Adrenal gland (tissue), 12 donors: ENCODE measurements around the gene TRABD. TPM values are rescaled to one million over a fixed set of nuclear protein-coding genes. Genes with fewer than 3 reads are reported as not detected.
A peak's percentile ranks its signal among the peaks of the same experiment; 100 is the strongest.

Experiments used
- DNase-seq, 7 donors: peaks; one replicate each; pipeline ENCODE4 v3.0.0-alpha.2; 2019 to 2020
- H3K27ac ChIP-seq, 5 donors: fragments of 200-600 bp; sonication (generic) in 4 of 5; 1 replicate in 3 of 5; 2 replicates in 2 of 5; pipeline versions ENCODE4 v1.5.1 to v1.8.0; 2016 to 2020; ENCODE audit warnings: mild to moderate bottlenecking in 1 of 5
- H3K27me3 ChIP-seq: fragments of 200-600 bp; 2 replicates; pipeline ENCODE4 v1.8.0; 2021
- H3K36me3 ChIP-seq, 2 donors: fragments of 200-600 bp; replicated peaks in 1 of 2; 1 replicate in 1 of 2; 2 replicates in 1 of 2; pipeline versions ENCODE4 v1.5.1 to v1.8.0; 2018 to 2022
- H3K4me1 ChIP-seq, 2 donors: fragments of 200-600 bp; replicated peaks in 1 of 2; 1 replicate in 1 of 2; 2 replicates in 1 of 2; pipeline versions ENCODE4 v1.5.1 to v1.8.0; 2018 to 2021
- H3K4me3 ChIP-seq, 4 donors: fragments of 200-600 bp; sonication (generic) in 3 of 4; one replicate each; pipeline ENCODE4 v1.5.1; 2016 to 2018
- H3K9me3 ChIP-seq, 3 donors: fragments of 200-600 bp; sonication (generic) in 1 of 3; replicated peaks in 1 of 3; 1 replicate in 2 of 3; 2 replicates in 1 of 3; pipeline versions ENCODE4 v1.5.1 to v1.8.0; 2016 to 2021
- POLR2A ChIP-seq, 2 donors: fragments of 450-650 bp; IDR thresholded peaks; one replicate each; pipeline ENCODE4 v1.6.1; 2017; ENCODE audit warnings: antibody characterized with exemption in 2 of 2, mild to moderate bottlenecking in 2 of 2, moderate library complexity in 1 of 2
- WGBS, 4 donors: extraction: QIAGEN DNeasy Blood & Tissue Kit in 2 of 4; methylation state at CpG; one replicate each; pipeline versions ENCODE4 v1.1.5 to v1.1.7; 2013 to 2017; 5-methylcytosine and 5-hydroxymethylcytosine counted together
- intact Hi-C, 2 donors: fragments of 100-400 bp; cut with DNase I; formaldehyde crosslinking; loops; one replicate each; pipeline versions ENCODE4 v1.14.1 to v1.15.0; 2022 to 2023
- polyA plus RNA-seq, 3 donors: library from polyadenylated mRNA; stranded (reverse); fragments of 200-250 nt in 2 of 3; fragments of 350-450 nt in 1 of 3; fragmentation: Illumina TruSeq in 1 of 3; extraction: RNeasy Lipid Tissue Mini Kit (QIAGEN cat#74804) in 1 of 3; gene quantifications; one replicate each; pipeline ENCODE4 v1.2.3, GENCODE V29; 2013 to 2014
- total RNA-seq, 9 donors: library from RNA; depleted of rRNA in 4 of 9; stranded (reverse); fragments of >200 nt in 4 of 9; fragments of 120-200 nt in 1 of 9; fragmentation: NEBNext Ultra II Directional in 1 of 9; extraction: Animal tissue kit (Norgen Biotek cat#: 25700) in 1 of 9; gene quantifications; one replicate each; pipeline versions ENCODE4 v1.1.0 to v1.2.4, GENCODE V29; 2013 to 2023
- TF ChIP-seq, protein P1 (sequence below), 6 experiments: fragments of 450-650 bp in 4 of 6; fragments of 200-600 bp in 2 of 6; sonication (generic) in 1 of 6; IDR thresholded peaks; 1 replicate in 5 of 6; 2 replicates in 1 of 6; pipeline versions ENCODE4 v1.5.1 to v1.8.0; 2016 to 2021; ENCODE audit warnings: antibody characterized with exemption in 6 of 6, mild to moderate bottlenecking in 2 of 6, moderate library complexity in 1 of 6
- donor health status: healthy with polysubstance abuse.
- donor health status: Bipolar disorder and iron deficiency.
- donor health status: DM: yes; HTN: yes; CAD: no.
- donor health status: DM: no; HTN: no; CAD: no.
- donor health status: DM: no; HTN: no; CAD: no.
- donor health status: DM: yes; HTN: yes; CAD: no.

The TRABD gene
- total and polyA plus RNA-seq, 12 donors = 3.0 to 79.0 (median 28.9) TPM

DNA sequence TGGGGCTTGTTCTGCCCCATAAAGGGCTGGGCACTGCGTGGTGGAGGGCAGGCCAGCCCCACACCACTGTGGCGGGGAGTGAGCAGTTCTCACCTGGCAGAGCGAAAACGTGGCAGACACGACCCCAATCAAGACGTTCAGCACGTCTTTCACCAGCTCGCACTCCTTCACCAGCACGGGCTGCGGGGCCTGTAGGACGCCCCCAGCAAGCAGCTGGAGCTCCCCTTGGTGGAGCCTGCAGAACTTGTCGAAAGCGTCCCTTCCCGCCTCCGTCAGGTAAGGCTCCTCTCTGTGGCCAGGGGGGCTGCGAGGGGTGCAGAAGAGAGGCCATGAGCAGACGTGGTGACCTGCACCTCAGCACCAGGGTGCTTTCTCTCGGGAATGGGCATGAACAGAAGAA is 47.5 kb downstream of the TRABD start:
- intact Hi-C loops = no loop called here

DNA sequence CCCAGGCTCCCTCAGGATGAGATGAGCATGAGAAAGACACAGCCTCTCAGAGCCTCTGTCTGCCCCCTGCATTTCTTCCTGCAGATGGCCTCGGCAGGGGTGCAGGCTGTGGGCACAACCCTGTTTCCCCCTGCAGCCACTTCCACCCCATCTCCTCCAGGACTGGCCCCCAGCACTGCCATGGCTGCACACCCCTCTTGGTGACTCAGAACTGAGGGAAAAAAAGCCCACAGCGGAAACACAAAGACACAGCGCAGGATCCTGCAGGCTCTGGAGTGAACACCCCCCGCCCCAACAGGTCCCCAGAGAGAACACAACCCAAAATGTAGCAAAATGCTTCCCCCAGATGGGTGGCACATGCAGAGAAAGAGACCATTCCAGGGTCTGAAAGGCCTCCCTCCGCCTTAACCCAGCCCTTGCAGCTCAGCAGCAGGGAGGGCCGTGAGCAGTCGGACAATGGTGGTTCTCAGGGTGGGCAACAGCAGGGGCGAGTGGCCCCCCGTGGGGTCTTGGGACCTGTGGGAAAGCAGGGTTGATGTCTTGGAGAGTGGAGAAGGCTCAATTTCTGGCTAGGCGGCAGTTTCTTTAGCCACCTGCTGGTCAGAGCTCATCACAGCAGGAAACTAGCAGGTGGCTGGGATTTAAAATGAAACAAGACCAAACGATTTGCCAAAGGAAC is 51.2 kb downstream of the TRABD start:
- H3K27me3 ChIP-seq = no peaks in the 10 kb centered on the region
- DNase-seq = no peak
- peaks cover 8 to 11% of the 10 kb centered on the region in 2 donors for H3K4me1 ChIP-seq
- intact Hi-C loops = no loop called here
- no peak overlapping the region for H3K27ac ChIP-seq
- 69 to 91% (median 77%) methylated on average over 5 to 11 of the region's 11 CpGs for WGBS, 4 donors
- H3K9me3 ChIP-seq = no peaks in the 10 kb centered on the region
- no peak overlapping the region for H3K4me3 ChIP-seq
- peaks cover 0 to 29% of the 10 kb centered on the region in 2 donors for H3K36me3 ChIP-seq
- no peak for TF ChIP-seq POLR2A (IDR thresholded peaks at IDR 0.05)
- TF ChIP-seq, protein P1, sequence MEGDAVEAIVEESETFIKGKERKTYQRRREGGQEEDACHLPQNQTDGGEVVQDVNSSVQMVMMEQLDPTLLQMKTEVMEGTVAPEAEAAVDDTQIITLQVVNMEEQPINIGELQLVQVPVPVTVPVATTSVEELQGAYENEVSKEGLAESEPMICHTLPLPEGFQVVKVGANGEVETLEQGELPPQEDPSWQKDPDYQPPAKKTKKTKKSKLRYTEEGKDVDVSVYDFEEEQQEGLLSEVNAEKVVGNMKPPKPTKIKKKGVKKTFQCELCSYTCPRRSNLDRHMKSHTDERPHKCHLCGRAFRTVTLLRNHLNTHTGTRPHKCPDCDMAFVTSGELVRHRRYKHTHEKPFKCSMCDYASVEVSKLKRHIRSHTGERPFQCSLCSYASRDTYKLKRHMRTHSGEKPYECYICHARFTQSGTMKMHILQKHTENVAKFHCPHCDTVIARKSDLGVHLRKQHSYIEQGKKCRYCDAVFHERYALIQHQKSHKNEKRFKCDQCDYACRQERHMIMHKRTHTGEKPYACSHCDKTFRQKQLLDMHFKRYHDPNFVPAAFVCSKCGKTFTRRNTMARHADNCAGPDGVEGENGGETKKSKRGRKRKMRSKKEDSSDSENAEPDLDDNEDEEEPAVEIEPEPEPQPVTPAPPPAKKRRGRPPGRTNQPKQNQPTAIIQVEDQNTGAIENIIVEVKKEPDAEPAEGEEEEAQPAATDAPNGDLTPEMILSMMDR (IDR thresholded peaks at IDR 0.05) = peak in 2 of 6 experiments; percentile 13 to 29

More for the DNA sequence above, 47.5 kb downstream of the TRABD start:
- Histone ChIP-seq H3K27me3 (no peaks in the 10 kb centered on the region), H3K9me3 (no peaks in the 10 kb centered on the region), H3K36me3 (peaks cover 0 to 32% of the 10 kb centered on the region in 2 donors), H3K4me3 (no peak overlapping the region), H3K27ac (no peak overlapping the region), H3K4me1 (no peaks in the 10 kb centered on the region)
- DNase-seq = no peak
- TF ChIP-seq POLR2A (IDR thresholded peaks at IDR 0.05) = no peak
- TF ChIP-seq, protein P1 (IDR thresholded peaks at IDR 0.05) = no peak
- 90 to 96% (median 91%) methylated on average over 7 to 18 of the region's 18 CpGs for WGBS, 4 donors

DNA sequence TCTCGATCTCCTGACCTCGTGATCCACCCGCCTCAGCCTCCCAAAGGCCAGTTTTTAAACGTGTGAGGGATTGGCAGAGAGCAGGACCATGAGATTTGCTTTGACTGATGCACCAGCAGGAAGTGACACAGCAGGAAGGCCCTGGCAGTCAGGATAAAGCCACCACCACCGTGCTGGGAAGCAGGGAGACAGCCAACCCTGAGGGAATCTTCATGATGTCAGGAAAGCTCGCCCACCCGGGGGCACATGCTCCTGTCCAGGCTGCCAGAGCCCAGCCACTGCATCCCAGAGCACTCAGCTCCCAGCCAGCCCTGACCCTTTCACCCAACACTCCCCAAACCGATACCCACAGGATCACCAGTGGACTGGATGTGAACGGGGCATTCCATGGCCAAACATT is 53.0 kb downstream of the TRABD start:
- no peak for TF ChIP-seq POLR2A (IDR thresholded peaks at IDR 0.05)
- TF ChIP-seq, protein P1 (IDR thresholded peaks at IDR 0.05) = no peak
- Histone ChIP-seq H3K36me3 (peaks cover 0 to 16% of the 10 kb centered on the region in 2 donors), H3K9me3 (no peaks in the 10 kb centered on the region), H3K27me3 (no peaks in the 10 kb centered on the region), H3K4me1 (peaks cover 23 to 30% of the 10 kb centered on the region in 2 donors), H3K4me3 (no peak overlapping the region), H3K27ac (no peak overlapping the region)
- WGBS, 4 donors = 77 to 85% (median 84%) methylated on average over 7 to 9 of the region's 9 CpGs
- no peak for DNase-seq
- intact Hi-C loops = no loop called here

DNA sequence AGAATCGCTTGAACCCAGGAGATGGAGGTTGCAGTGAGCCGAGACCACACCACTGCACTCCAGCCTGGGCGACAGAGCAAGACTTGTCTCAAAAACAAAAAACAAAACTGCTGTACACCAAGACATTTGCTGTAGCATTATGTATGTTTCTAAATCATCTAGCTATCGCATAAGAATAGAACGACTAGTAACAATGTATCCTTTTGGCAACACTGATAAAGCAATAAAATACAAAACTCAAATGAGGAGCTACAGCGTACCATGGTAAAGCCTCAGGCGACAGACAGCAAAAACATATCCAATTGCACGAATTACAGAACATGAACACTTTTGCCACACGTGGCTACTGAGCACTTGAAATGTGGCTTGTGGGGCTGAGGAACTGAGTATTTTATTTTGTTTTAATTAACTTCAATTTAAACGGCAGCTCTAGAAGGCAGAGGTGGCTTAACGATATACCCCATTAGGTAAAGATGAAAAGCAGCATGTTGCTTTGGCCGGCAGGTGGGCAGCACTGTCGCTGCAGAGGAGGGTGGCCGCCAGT is 56.8 kb downstream of the TRABD start:
- 61 to 67% (median 65%) methylated on average over 13 to 14 of the region's 14 CpGs for WGBS, 4 donors
- peaks cover 35 to 44% of the 10 kb centered on the region in 2 donors for H3K4me1 ChIP-seq
- TF ChIP-seq, protein P1 (IDR thresholded peaks at IDR 0.05) = no peak
- TF ChIP-seq POLR2A (IDR thresholded peaks at IDR 0.05) = no peak
- no peaks in the 10 kb centered on the region for H3K27me3 ChIP-seq
- no peak overlapping the region for H3K27ac ChIP-seq
- H3K4me3 ChIP-seq = peak overlapping the region in 1 of 4 donors; percentile 24
- no peaks in the 10 kb centered on the region for H3K9me3 ChIP-seq
- intact Hi-C loops = no loop called here
- H3K36me3 ChIP-seq = peaks cover 0 to 20% of the 10 kb centered on the region in 2 donors
- no peak for DNase-seq
